HFFc6 (cell line): ENCODE measurements around the gene RNASEH1. TPM values are rescaled to one million over a fixed set of nuclear protein-coding genes. Genes with fewer than 3 reads are reported as not detected.
"Not testable (repeated sequence)": the region's sequence is repeated elsewhere in the genome, so short reads cannot be mapped to it uniquely, and the experiment has no call there.

Experiments used
- DNase-seq: peaks from one replicate; pipeline ENCODE4 v3.0.0-alpha.2; 2018
- H3K27ac Mint-ChIP-seq: 2 replicates; pipeline ENCODE4 v1.8.0; 2020; ENCODE audit warnings: mild to moderate bottlenecking, mixed read lengths
- H3K27me3 Mint-ChIP-seq: 2 replicates; pipeline ENCODE4 v1.8.0; 2021; ENCODE audit warnings: mild to moderate bottlenecking, moderate library complexity, mixed read lengths; ENCODE audit not compliant: insufficient read depth
- H3K36me3 Mint-ChIP-seq: 2 replicates; pipeline ENCODE4 v1.8.0; 2021; ENCODE audit warnings: low read depth, mixed read lengths
- H3K4me1 Mint-ChIP-seq: 2 replicates; pipeline ENCODE4 v1.8.0; 2020; ENCODE audit warnings: low read depth, mixed read lengths
- H3K4me3 Mint-ChIP-seq: 2 replicates; pipeline ENCODE4 v1.8.0; 2020; ENCODE audit warnings: mild to moderate bottlenecking, moderate library complexity, mixed read lengths
- H3K9me3 Mint-ChIP-seq: 2 replicates; pipeline ENCODE4 v1.8.0; 2020; ENCODE audit warnings: mild to moderate bottlenecking, mixed read lengths
- CTCF ChIP-seq: fragments of 200-600 bp; sonication (generic); IDR thresholded peaks from 2 replicates; pipeline ENCODE4 v1.5.0; 2021; ENCODE audit warnings: antibody characterized with exemption, mild to moderate bottlenecking
- total RNA-seq, 6 experiments: library from RNA; stranded (reverse); fragmentation: NEBNext Ultra II Directional; extraction: Animal tissue kit (Norgen Biotek cat#: 25700); gene quantifications; 2 replicates in 1 of 6; 3 replicates in 5 of 6; pipeline ENCODE4 v1.2.3, GENCODE V29; 2021

Gene RNASEH1
- total RNA-seq, 6 experiments from 2014 or later: 36.9 to 43.6 (median 39.7) TPM

GRCh38 chr2:3581367-3582262 is 23.5 kb upstream of the RNASEH1 start:
- no peaks in the 10 kb centered on the region for H3K9me3 Mint-ChIP-seq
- H3K27me3 Mint-ChIP-seq: peaks cover 3% of the 10 kb centered on the region; the same call in 1 of the 2 replicates
- no peak for DNase-seq
- H3K27ac Mint-ChIP-seq: no peak overlapping the region; the same call in 1 of the 2 replicates
- no peak overlapping the region for H3K4me3 Mint-ChIP-seq
- TF ChIP-seq CTCF: no peak
- H3K4me1 Mint-ChIP-seq: peaks cover 68% of the 10 kb centered on the region
- H3K36me3 Mint-ChIP-seq: peaks cover 48% of the 10 kb centered on the region

- Mint-ChIP-seq H3K4me3 (no peak overlapping the region; the same call in 1 of the 2 replicates), H3K27me3 (peaks cover 3% of the 10 kb centered on the region; the same call in 1 of the 2 replicates), H3K9me3 (peaks cover 7% of the 10 kb centered on the region; the same call in 1 of the 2 replicates), H3K27ac (no peak overlapping the region; the same call in 1 of the 2 replicates), H3K4me1 (peaks cover 65% of the 10 kb centered on the region), H3K36me3 (peaks cover 59% of the 10 kb centered on the region)
- TF ChIP-seq CTCF: no peak
- no peak for DNase-seq
These were observed 22.3 kb upstream of the RNASEH1 start for GRCh38 chr2:3580449-3580848.

- peak overlapping the region; percentile 57 for H3K27ac Mint-ChIP-seq
- H3K36me3 Mint-ChIP-seq: peaks cover 59% of the 10 kb centered on the region
- peaks cover 3% of the 10 kb centered on the region; the same call in 1 of the 2 replicates for H3K27me3 Mint-ChIP-seq
- no peak for TF ChIP-seq CTCF
- H3K4me1 Mint-ChIP-seq: peaks cover 51% of the 10 kb centered on the region
- peak overlapping the region; percentile 96 for H3K4me3 Mint-ChIP-seq
- no peak for DNase-seq
- H3K9me3 Mint-ChIP-seq: peaks cover 7% of the 10 kb centered on the region; the same call in 1 of the 2 replicates
These were observed 20.9 kb upstream of the RNASEH1 start for GRCh38 chr2:3578987-3579386.

DNA sequence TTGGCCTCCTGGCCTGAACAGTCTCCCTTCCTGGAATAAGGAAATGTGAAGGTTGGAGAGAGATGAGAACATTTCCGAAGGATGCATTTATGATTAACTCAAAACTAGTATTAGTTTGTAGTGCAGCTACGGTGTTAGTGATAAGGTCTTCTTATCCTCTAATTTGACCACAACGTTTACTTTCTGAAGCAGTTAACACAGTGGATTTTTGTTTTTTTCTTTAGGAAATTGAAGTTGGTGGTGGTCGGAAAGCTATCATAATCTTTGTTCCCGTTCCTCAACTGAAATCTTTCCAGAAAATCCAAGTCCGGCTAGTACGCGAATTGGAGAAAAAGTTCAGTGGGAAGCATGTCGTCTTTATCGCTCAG is 18.1 kb upstream of the RNASEH1 start:
- not testable (repeated sequence) for H3K27me3 Mint-ChIP-seq, H3K9me3 Mint-ChIP-seq, DNase-seq
- H3K27ac Mint-ChIP-seq: peak overlapping the region; percentile 93
- H3K36me3 Mint-ChIP-seq: peaks cover 48% of the 10 kb centered on the region
- peak overlapping the region; percentile 96 for H3K4me3 Mint-ChIP-seq
- peaks cover 40% of the 10 kb centered on the region for H3K4me1 Mint-ChIP-seq

DNA sequence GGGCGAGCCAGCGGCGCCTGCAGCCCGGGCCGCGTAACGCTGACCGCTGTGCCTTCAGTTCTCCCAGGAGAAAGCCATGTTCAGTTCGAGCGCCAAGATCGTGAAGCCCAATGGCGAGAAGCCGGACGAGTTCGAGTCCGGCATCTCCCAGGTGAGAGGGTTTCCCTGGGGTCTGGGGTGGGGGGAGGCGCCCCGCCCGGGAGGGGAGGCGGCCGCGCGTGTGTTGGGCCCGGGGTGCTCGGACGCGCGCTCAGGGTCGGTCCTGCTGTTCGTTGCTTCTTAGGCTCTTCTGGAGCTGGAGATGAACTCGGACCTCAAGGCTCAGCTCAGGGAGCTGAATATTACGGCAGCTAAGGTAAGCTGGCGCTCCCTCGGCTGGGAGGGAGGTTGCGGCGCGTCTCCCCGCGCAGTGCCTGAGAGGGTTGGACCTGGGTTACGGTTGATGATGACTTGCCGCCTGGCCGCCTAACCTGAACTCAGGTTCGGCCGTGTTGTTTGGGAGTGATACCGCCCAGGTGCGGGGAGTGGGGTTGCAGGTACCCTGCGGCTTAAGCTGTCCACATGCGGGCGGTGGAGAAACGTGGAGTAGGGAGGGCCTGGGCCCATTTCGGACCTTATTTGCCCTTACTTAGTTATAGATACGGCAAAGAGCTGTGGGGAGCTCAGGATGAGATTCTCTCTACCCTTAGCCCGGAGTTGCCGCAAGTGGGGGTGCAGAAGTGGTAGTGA is 17.6 kb upstream of the RNASEH1 start:
- H3K27me3 Mint-ChIP-seq: peaks cover 1% of the 10 kb centered on the region; the same call in 1 of the 2 replicates
- H3K27ac Mint-ChIP-seq: peak overlapping the region; percentile 93

More for the DNA sequence above, 17.6 kb upstream of the RNASEH1 start:
- Mint-ChIP-seq H3K9me3 (peaks cover 7% of the 10 kb centered on the region; the same call in 1 of the 2 replicates), H3K4me3 (peak overlapping the region; percentile 96), H3K4me1 (peaks cover 40% of the 10 kb centered on the region), H3K36me3 (peaks cover 47% of the 10 kb centered on the region)
- no peak for DNase-seq
- TF ChIP-seq CTCF: no peak
